GM06990 (cell line): ENCODE results near the gene ENO2.

Source experiments
- DNase-seq: peaks from one replicate; pipeline ENCODE4 v3.0.0-alpha.2; 2011; ENCODE audit not compliant: insufficient read length; ENCODE audit errors: extremely low read depth
- H3K27me3 ChIP-seq: replicated peaks from 2 replicates; pipeline ENCODE4 v1.6.0; 2011; ENCODE audit warnings: low read length; ENCODE audit not compliant: control insufficient read depth, insufficient read depth
- H3K36me3 ChIP-seq: 2 replicates; pipeline ENCODE4 v1.5.1; 2011; ENCODE audit warnings: low read length; ENCODE audit not compliant: control insufficient read depth, insufficient read depth
- H3K4me3 ChIP-seq: replicated peaks from 2 replicates; pipeline ENCODE4 v1.5.1; 2011; ENCODE audit warnings: low read depth, mild to moderate bottlenecking, control low read depth, low read length
- TF ChIP-seq, protein P1 (sequence below): IDR thresholded peaks from 2 replicates; pipeline ENCODE4 v1.5.1; 2011; ENCODE audit warnings: low read length, control low read depth, mild to moderate bottlenecking, inconsistent platforms; ENCODE audit not compliant: insufficient read depth, poor library complexity, severe bottlenecking

Gene ENO2

GRCh38 chr12:6925239-6925539, 10.8 kb downstream of the ENO2 start:
- no peak for DNase-seq
- H3K36me3 ChIP-seq: peaks cover 2% of the 10 kb centered on the region
- TF ChIP-seq, protein P1, sequence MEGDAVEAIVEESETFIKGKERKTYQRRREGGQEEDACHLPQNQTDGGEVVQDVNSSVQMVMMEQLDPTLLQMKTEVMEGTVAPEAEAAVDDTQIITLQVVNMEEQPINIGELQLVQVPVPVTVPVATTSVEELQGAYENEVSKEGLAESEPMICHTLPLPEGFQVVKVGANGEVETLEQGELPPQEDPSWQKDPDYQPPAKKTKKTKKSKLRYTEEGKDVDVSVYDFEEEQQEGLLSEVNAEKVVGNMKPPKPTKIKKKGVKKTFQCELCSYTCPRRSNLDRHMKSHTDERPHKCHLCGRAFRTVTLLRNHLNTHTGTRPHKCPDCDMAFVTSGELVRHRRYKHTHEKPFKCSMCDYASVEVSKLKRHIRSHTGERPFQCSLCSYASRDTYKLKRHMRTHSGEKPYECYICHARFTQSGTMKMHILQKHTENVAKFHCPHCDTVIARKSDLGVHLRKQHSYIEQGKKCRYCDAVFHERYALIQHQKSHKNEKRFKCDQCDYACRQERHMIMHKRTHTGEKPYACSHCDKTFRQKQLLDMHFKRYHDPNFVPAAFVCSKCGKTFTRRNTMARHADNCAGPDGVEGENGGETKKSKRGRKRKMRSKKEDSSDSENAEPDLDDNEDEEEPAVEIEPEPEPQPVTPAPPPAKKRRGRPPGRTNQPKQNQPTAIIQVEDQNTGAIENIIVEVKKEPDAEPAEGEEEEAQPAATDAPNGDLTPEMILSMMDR: no peak
- no peak overlapping the region for H3K4me3 ChIP-seq
- H3K27me3 ChIP-seq: no peaks in the 10 kb centered on the region

DNA sequence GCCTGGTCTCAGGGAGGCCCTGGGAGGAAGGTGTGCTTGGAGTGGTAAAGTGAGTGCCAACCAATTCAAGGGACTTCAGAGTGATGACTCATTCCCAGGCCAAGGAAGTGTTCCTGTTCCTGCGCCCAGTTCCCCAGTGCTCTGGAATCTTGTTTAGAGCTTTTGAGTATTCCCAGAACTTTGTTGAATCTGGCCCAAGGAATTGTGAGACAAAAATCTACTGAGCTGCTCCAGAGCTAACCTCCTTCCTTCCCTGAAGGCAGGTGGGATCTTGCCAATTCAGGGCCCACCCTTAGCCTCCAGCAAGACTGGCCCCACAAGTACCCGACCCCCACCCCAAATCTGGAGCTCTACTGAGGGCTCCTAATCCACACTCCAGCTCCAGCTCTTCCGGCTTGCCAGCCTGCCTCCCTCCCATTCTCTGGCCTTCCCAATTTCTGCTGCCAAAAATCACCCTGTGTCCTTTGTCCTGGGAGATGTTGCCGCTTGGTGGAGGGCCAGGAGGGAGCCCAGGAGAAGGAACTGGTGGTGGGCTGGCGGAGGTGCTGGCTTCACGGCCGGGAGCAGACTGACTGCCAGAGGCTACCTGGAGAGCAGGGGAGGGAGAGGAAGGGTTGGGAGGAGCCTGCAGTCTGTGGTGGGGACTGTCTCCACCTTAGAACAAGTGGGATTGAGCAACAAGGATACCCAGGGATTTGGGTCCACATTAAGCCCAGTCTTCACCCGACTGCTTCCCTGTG, 11.3 kb downstream of the ENO2 start:
- no peak for DNase-seq
- Histone ChIP-seq H3K4me3 (no peak overlapping the region), H3K27me3 (no peaks in the 10 kb centered on the region), H3K36me3 (peaks cover 2% of the 10 kb centered on the region)
- TF ChIP-seq, protein P1: no peak

DNA sequence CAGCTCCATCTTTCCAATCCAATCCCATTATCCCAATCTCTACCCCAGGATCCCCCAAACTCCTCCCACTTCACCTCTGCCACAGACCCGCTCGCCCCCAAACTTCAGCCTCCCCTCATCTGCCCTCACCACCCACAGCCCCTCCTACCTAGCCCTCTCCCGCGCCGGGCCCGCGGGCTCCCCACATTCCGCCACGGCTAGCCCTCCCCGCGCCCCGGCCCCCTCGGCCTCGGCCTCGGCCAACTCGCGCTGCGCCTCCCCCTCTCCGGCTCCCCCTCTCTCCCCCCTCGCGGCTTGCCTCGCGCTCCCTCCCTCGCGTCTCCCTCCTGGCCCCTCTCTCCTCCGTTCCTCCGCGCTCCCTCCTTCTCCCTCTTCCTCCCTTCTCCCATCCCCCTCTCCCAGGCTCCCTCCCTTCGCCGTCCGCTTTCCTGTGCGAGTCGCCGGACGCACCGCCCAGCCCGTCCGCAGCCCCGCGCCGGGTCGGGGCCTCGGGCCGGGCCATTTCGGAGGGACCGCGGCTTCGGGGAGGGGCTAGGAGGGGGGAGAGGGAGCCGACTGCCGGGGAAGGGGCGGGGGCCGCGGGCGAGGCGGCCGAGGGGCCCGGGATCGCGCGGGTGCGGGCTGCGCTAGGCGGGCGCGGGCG, 13.1 kb downstream of the ENO2 start, which contains the start of gene ATN1:
ATN1 (plus strand) TSS at position 581 of the 643 bp plus-strand sequence. CDS start 6,043 bp downstream, outside the sequence.
- H3K27me3 ChIP-seq: no peaks in the 10 kb centered on the region
- DNase-seq: peak; percentile 64
- TF ChIP-seq, protein P1: no peak

DNA sequence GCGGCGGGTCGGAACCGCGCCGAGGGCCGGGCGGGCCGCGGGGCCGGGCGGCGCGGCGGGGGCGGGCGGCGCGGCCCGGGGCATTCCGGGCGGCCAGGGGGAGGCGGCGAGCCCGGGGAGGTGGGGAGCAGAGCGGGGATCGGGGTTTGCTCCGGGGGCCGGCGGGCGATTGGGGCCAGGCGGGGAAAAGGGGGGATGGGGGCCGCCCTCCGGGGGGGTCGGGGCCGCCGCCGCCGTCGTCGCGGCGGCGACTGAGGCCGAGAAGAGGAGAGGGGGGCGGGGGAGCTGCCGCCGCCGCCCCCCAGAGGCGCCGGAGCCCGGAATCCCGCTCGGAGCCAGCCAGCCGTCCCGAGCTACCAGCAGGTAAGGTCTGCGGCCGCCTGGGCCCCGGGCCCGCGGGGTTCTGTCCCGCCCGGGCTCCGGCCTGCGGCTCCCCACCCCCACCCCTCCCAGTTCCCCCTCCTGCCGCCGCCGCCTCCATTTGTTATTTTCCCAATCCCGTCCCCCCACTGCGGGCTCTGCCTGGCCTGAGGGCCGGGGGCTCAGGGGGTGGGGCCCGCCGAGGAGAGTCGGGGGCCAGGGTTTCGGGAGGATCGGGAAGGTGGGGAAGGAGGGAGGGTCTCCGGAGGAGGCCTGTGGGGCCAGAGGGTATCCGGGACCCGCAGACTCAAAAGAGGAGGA, 13.8 kb downstream of the ENO2 start:
- H3K36me3 ChIP-seq: no peaks in the 10 kb centered on the region; the same call in 1 of the 2 replicates
- TF ChIP-seq, protein P1: no peak
- H3K27me3 ChIP-seq: no peaks in the 10 kb centered on the region
- peak overlapping the region; percentile 89 for H3K4me3 ChIP-seq
- no peak for DNase-seq

More for the DNA sequence above, 13.1 kb downstream of the ENO2 start, which contains the start of gene ATN1:
- Histone ChIP-seq H3K4me3 (peak within 1 kb of the TSS; percentile 89), H3K36me3 (peaks cover 2% of the 10 kb centered on the region)

DNA sequence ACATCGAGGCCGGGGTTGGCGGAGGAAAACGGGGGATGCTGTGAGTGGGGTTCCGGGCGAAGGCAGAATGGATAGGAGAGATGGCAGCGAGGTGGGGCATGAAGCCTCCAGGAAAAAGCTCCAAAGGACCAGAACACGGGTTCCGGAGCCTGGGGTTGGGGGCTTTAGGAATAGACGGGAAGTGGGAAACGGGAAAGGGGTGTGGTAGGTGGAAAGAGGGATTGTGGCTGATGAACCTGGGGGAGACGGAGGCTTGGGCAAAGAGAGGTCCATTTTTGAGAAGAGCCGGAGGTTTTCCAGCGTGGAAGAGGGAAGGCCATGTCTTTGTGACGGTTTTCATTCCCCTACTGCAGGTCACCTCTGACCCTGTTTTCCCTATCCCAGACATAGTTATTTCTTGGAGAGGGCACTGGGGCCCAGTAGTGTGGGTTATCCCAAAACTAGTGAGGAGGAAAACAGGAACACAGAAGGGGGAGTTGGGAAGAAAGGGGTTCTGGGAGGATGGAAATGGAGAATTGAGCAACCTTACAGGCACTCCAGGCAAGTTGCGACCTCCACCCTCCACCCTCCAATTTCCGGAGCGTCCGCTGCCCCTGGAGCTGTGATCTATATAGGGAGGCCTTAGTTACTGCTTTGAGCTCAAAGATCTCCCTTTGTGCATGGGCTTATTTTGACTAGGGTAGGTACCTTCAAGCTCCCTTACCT, 14.5 kb downstream of the ENO2 start:
- Histone ChIP-seq H3K36me3 (no peaks in the 10 kb centered on the region; the same call in none of the 2 replicates), H3K27me3 (no peaks in the 10 kb centered on the region), H3K4me3 (peak overlapping the region; percentile 89)
- TF ChIP-seq, protein P1: no peak
- no peak for DNase-seq
